Prostate gland (tissue), 2 donors: Measurements from ENCODE around the gene AGAP2.

ENCODE experiments used
- CTCF ChIP-seq, 4 experiments: fragments of 200-600 bp in 2 of 4; fragments of 450-650 bp in 2 of 4; sonication (generic) in 2 of 4; IDR thresholded peaks; 1 replicate in 3 of 4; 2 replicates in 1 of 4; pipeline ENCODE4 v1.5.1; 2016 to 2019; ENCODE audit warnings: antibody characterized with exemption in 4 of 4, mild to moderate bottlenecking in 2 of 4, moderate library complexity in 2 of 4
- POLR2AphosphoS5 ChIP-seq: sonication (generic); formaldehyde crosslinking; IDR thresholded peaks from one replicate; pipeline ENCODE4 v1.6.1; 2017; ENCODE audit warnings: antibody characterized with exemption

- TF ChIP-seq POLR2AphosphoS5 (no peak), CTCF (IDR thresholded peaks at IDR 0.05) (no peak)
Observed at GRCh38 chr12:57724936-57725740, 13.4 kb downstream of the AGAP2 start.
